ENCODE data around the gene COL15A1.
"Not testable (repeated sequence)": the region's sequence is repeated elsewhere in the genome, so short reads cannot be mapped to it uniquely, and the experiment has no call there.

The COL15A1 gene

DNA sequence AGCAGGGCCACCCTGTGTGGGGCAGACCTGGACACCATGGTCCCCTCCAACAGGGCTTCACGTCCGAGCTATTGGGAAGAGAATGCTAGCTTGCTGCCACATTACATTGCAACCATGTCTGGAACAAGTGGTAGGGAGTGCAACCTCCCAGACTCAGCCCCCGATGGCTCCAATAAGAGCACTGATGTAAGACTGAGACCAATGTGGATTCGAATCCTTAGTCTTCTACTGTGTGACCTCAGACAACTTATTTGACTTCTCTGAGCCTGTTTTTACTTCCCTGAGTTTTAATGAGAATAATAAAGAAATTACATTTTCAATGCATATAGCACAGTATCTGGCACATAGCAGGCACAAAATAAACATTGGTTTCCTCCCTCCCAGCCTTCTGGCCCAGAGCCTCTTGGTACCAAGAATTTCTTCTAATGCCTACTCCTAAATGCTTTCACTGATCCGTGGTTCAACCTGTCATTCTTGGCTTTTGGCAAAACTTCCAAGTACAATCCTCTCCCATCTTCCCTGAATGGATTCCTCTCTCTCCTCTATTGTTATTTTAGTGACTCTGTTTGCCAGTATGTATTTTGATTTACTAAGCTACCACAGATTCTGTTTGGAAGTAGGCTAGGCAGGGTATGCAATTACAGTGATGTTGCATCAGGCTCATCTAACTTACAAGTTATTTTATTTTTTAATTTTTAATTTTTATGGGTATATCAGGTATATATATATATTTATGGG lies 34.6 kb upstream of the COL15A1 start:
- no peak overlapping the region for H3K27ac ChIP-seq
- no peak for TF ChIP-seq CTCF (conservative IDR thresholded peaks at IDR 0.05)

DNA sequence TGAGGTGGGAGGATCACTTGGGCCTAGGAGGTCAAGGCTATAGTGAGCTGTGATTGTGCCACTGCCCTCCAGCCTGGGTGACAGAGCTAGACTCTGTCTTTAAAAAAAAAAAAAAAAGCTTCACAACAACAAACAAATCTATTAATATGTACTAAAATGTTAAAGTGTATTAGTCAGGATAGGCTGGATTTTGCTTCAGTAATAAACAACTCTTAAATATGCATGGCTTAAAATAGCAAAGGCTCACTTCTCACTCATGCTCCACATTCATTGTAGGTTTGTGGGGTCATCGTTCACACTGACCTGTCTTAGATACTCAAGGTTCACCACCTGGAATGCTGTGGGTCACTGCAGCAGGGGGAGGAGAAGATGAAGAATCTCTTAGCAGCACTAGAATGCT lies 33.8 kb upstream of the COL15A1 start:
- H3K27ac ChIP-seq: no peak overlapping the region; the same call in 1 of the 2 replicates
- TF ChIP-seq CTCF (conservative IDR thresholded peaks at IDR 0.05): no peak

- no peak overlapping the region for H3K27ac ChIP-seq
These were observed 32.7 kb upstream of the COL15A1 start for GRCh38 chr9:98911042-98911441.

GRCh38 chr9:98911738-98912137 lies 32.0 kb upstream of the COL15A1 start:
- not testable (repeated sequence) for H3K27ac ChIP-seq

More at GRCh38 chr9:98911042-98911441, 32.7 kb upstream of the COL15A1 start:
- no peak for TF ChIP-seq CTCF (conservative IDR thresholded peaks at IDR 0.05)

DNA sequence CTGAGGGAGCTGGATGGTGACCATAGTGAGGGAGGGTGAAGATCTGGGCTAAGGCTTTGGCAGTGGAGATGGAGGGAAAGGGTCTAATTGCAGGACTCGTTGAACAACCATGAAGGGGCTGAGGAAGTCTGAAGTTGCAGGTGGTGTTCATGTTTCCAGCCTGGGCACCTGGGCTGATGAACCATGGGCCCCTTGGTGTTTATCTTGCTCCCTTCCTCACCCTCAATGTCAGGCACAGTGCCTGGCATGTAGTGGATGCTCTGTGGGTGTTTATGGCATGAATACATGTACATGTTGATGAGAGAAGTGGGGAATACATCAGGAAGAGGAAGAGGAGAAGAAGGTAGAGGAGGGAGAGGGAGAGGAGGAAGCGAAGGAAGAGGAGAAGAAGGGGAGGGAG lies 31.3 kb upstream of the COL15A1 start:
- TF ChIP-seq CTCF (conservative IDR thresholded peaks at IDR 0.05): no peak
- no peak overlapping the region for H3K27ac ChIP-seq

- no peak overlapping the region for H3K27ac ChIP-seq
- TF ChIP-seq CTCF (conservative IDR thresholded peaks at IDR 0.05): no peak
These were observed 30.7 kb upstream of the COL15A1 start for GRCh38 chr9:98913044-98913443.

DNA sequence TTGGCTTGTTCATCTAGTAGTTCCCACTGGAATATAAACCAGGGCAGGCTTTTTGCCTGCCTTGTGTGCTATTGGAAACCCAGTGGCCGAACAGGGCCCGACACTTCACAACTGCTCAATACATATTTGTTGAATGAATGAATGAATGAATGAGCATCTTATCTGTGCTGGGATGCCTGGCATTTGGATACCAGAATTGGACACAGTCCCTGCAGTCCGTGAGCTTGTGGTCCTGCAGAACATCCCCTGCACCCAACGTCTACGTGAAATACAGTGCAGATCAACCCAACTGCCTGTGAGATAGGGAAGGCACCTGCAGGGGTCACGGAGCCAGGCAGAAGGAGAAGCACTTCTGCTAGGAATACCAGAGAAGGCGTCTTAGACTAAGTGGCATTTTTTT lies 30.0 kb upstream of the COL15A1 start:
- no peak overlapping the region for H3K27ac ChIP-seq
- TF ChIP-seq CTCF (conservative IDR thresholded peaks at IDR 0.05): no peak

DNA sequence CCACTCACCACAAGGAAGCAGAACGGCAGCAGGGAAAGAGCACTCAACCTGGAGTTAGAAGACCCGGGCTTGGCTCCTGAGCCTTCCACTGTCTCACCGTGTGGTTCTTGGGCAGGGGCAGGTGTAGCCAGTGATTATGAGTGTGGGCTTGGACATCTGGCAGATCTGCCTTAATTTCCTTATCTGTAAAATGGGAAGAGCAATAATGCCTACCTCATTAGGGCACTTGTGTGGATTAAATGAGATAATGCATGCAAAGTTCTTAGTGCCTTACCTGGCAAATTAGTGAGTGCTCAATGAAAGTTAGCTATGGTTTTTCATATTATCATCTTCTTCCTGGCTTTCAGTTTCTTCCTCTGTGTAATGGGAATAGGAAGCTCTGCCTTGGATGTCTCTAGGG lies 28.1 kb upstream of the COL15A1 start:
- no peak for TF ChIP-seq CTCF (conservative IDR thresholded peaks at IDR 0.05)
- H3K27ac ChIP-seq: no peak overlapping the region
